ENCODE measurements around the gene XCL1.

XCL1 gene

GRCh38 chr1:168629466-168629865 is 53.1 kb downstream of the XCL1 start:
- DNase-seq = no peak
- in situ Hi-C loops (cut with HindIII; ENCODE audit: low pct_ligation_motif_present, low sequenced_read_pairs) = loop anchor here (25.0 kb wide), 1 partner anchor 508 kb away; no protein-coding TSS in a partner anchor
- TF ChIP-seq CTCF (IDR thresholded peaks at IDR 0.05; ENCODE audit: low read depth, low read length, missing control alignments) = no peak
- Histone ChIP-seq H3K4me3 (ENCODE audit: low read depth, low read length) (no peak overlapping the region), H3K36me3 (replicated peaks) (no peaks in the 10 kb centered on the region), H3K27ac (no peak overlapping the region), H3K27me3 (replicated peaks) (no peaks in the 10 kb centered on the region)

All from brain microvascular endothelial cell (primary cell).